ENCODE results near the gene FBXO15.

The FBXO15 gene

DNA sequence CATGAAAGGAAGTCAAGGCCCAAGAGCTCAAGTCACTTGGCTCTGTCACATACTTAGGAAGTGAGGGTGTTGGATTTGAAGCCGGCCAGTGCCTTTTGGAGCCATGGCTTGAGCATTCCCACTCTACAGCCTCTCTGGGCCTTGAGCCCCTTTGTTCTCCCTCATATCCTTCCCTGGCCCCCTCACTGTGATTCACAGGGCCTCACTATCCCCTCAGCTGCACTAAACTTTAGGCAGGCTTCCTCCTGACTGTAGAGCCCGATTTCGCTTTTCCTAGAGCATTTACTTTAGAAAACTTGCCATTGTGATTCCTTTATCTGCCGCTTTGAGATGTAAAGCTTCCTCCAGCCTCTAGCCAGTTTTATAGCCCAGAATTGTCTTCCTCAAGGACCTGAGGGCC lies 107.6 kb downstream of the FBXO15 start:
- peaks cover 4% of the 10 kb centered on the region for H3K9me3 Mint-ChIP-seq
- H3K27me3 Mint-ChIP-seq (ENCODE audit: low read depth): no peaks in the 10 kb centered on the region

DNA sequence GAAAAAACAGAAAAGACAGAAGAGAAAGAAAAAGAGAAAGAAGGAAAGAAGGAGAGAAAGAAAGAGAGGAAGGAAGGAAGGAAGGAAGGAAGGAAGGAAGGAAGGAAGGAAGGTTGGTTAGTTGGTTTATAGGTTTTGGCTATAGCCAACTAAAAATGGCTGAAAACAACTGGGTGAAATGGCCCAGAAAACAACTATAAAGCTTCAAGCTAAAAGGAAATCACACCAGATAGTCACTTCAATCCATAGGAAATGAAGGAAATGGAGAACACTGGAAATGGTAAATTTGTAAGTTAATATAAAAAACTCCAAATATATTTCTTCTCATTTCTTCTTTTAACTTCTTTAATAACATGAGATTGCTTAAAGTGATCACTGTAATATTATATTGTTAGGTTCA lies 118.5 kb downstream of the FBXO15 start:
- TF ChIP-seq, protein P1, sequence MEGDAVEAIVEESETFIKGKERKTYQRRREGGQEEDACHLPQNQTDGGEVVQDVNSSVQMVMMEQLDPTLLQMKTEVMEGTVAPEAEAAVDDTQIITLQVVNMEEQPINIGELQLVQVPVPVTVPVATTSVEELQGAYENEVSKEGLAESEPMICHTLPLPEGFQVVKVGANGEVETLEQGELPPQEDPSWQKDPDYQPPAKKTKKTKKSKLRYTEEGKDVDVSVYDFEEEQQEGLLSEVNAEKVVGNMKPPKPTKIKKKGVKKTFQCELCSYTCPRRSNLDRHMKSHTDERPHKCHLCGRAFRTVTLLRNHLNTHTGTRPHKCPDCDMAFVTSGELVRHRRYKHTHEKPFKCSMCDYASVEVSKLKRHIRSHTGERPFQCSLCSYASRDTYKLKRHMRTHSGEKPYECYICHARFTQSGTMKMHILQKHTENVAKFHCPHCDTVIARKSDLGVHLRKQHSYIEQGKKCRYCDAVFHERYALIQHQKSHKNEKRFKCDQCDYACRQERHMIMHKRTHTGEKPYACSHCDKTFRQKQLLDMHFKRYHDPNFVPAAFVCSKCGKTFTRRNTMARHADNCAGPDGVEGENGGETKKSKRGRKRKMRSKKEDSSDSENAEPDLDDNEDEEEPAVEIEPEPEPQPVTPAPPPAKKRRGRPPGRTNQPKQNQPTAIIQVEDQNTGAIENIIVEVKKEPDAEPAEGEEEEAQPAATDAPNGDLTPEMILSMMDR (IDR thresholded peaks at IDR 0.05; ENCODE audit: unreplicated experiment in 3 of 3): no peak
- Mint-ChIP-seq H3K4me3 (no peak overlapping the region), H3K36me3 (ENCODE audit: low read depth) (no peaks in the 10 kb centered on the region), H3K4me1 (no peaks in the 10 kb centered on the region), H3K27ac (no peak overlapping the region), H3K27me3 (ENCODE audit: low read depth) (no peaks in the 10 kb centered on the region), H3K9me3 (peaks cover 2% of the 10 kb centered on the region)

More for the DNA sequence above, 107.6 kb downstream of the FBXO15 start:
- Mint-ChIP-seq H3K27ac (no peak overlapping the region), H3K4me1 (no peaks in the 10 kb centered on the region), H3K36me3 (ENCODE audit: low read depth) (no peaks in the 10 kb centered on the region), H3K4me3 (no peak overlapping the region)
- TF ChIP-seq, protein P1 (IDR thresholded peaks at IDR 0.05; ENCODE audit: unreplicated experiment in 3 of 3): no peak
